HepG2 (cell line): ENCODE measurements around the gene VDR. TPM values are rescaled to one million over a fixed set of nuclear protein-coding genes. Genes with fewer than 3 reads are reported as not detected.

Source experiments
- ATF7 ChIP-seq, 2 experiments: fragments of 450-650 bp in 1 of 2; sonication (generic) in 1 of 2; formaldehyde crosslinking in 1 of 2; IDR thresholded peaks; 2 replicates each; pipeline versions ENCODE4 v1.4.0 to v1.6.1; 2016 to 2020; ENCODE audit warnings: antibody characterized with exemption in 1 of 2, mild to moderate bottlenecking in 1 of 2, missing genetic modification reagents in 1 of 2
- ATRX ChIP-seq: sonication (generic); formaldehyde crosslinking; IDR thresholded peaks from 2 replicates; pipeline ENCODE4 v1.4.0; 2020; ENCODE audit warnings: missing genetic modification reagents, borderline replicate concordance
- CENPT ChIP-seq: sonication (generic); formaldehyde crosslinking; IDR thresholded peaks from 2 replicates; pipeline ENCODE4 v1.8.0; 2022; ENCODE audit warnings: low read depth, mild to moderate bottlenecking, moderate library complexity, missing genetic modification reagents
- CSRNP2 ChIP-seq: sonication (generic); formaldehyde crosslinking; conservative IDR thresholded peaks from 2 replicates; pipeline ENCODE4 v1.8.0; 2022; ENCODE audit warnings: low read depth, missing genetic modification reagents
- FOXC1 ChIP-seq: sonication (generic); formaldehyde crosslinking; IDR thresholded peaks from 2 replicates; pipeline ENCODE4 v1.8.0; 2022; ENCODE audit warnings: mild to moderate bottlenecking, missing genetic modification reagents, borderline replicate concordance
- IRF1 ChIP-seq: sonication (generic); formaldehyde crosslinking; IDR thresholded peaks from 2 replicates; pipeline ENCODE4 v1.4.0; 2020; ENCODE audit warnings: low read depth, mild to moderate bottlenecking, missing genetic modification reagents
- JUN ChIP-seq: sonication (generic); formaldehyde crosslinking; IDR thresholded peaks from 2 replicates; pipeline ENCODE4 v1.4.0; 2020; ENCODE audit warnings: mild to moderate bottlenecking, missing genetic modification reagents
- JUNB ChIP-seq: sonication (generic); formaldehyde crosslinking; IDR thresholded peaks from 2 replicates; pipeline ENCODE4 v1.8.0; 2022; ENCODE audit warnings: missing genetic modification reagents, mild to moderate bottlenecking, borderline replicate concordance
- JUND ChIP-seq: sonication (generic); formaldehyde crosslinking; IDR thresholded peaks from 2 replicates; pipeline ENCODE4 v1.8.0; 2022; ENCODE audit warnings: mild to moderate bottlenecking, missing genetic modification reagents
- MAZ ChIP-seq, 2 experiments: sonication (generic) in 1 of 2; formaldehyde crosslinking in 1 of 2; IDR thresholded peaks; 2 replicates each; pipeline versions ENCODE4 v1.5.0 to v1.6.1; 2012 to 2020; ENCODE audit warnings: low read depth in 2 of 2, mild to moderate bottlenecking in 2 of 2, borderline replicate concordance in 1 of 2, improper control_type of control experiment in 1 of 2, low read length in 1 of 2, missing genetic modification reagents in 1 of 2, moderate library complexity in 1 of 2
- NBN ChIP-seq: fragments of 450-650 bp; conservative IDR thresholded peaks from 2 replicates; pipeline ENCODE4 v1.6.1; 2017
- NCOA2 ChIP-seq: sonication (generic); formaldehyde crosslinking; IDR thresholded peaks from 2 replicates; pipeline ENCODE4 v1.8.0; 2022; ENCODE audit warnings: inconsistent platforms
- NCOR1 ChIP-seq: fragments of 200-600 bp; sonication (generic); IDR thresholded peaks from 2 replicates; pipeline ENCODE4 v1.7.0; 2017; ENCODE audit warnings: antibody characterized with exemption, low read length, borderline replicate concordance
- NFYC ChIP-seq: IDR thresholded peaks from 2 replicates; pipeline ENCODE4 v1.6.1; 2016; ENCODE audit warnings: missing genetic modification reagents, missing compliant biosample characterization
- NR3C1 ChIP-seq: sonication (generic); formaldehyde crosslinking; IDR thresholded peaks from 2 replicates; pipeline ENCODE4 v1.4.0; 2020; ENCODE audit warnings: missing genetic modification reagents
- PHB2 ChIP-seq: fragments of 450-650 bp; IDR thresholded peaks from 2 replicates; pipeline ENCODE4 v1.6.1; 2018; ENCODE audit not compliant: partially characterized antibody
- POLR2A ChIP-seq, 2 experiments: IDR thresholded peaks; 2 replicates each; pipeline ENCODE4 v1.6.1; 2011; ENCODE audit warnings: low read depth in 2 of 2, low read length in 2 of 2, mild to moderate bottlenecking in 1 of 2, moderate library complexity in 1 of 2; ENCODE audit not compliant: insufficient read depth in 1 of 2
- SMAD1 ChIP-seq: sonication (generic); formaldehyde crosslinking; IDR thresholded peaks from 2 replicates; pipeline ENCODE4 v1.4.0; 2020; ENCODE audit warnings: missing genetic modification reagents, low read depth, mild to moderate bottlenecking, borderline replicate concordance
- TBX2 ChIP-seq: sonication (generic); formaldehyde crosslinking; IDR thresholded peaks from 2 replicates; pipeline ENCODE4 v1.5.0; 2020; ENCODE audit warnings: missing genetic modification reagents, mild to moderate bottlenecking, borderline replicate concordance
- ZBTB1 ChIP-seq: sonication (generic); formaldehyde crosslinking; IDR thresholded peaks from 2 replicates; pipeline ENCODE4 v1.4.0; 2020; ENCODE audit warnings: missing genetic modification reagents, borderline replicate concordance
- ZBTB7A ChIP-seq: sonication (generic); formaldehyde crosslinking; IDR thresholded peaks from 2 replicates; pipeline ENCODE4 v1.8.0; 2022; ENCODE audit warnings: mild to moderate bottlenecking, missing genetic modification reagents
- ZNF121 ChIP-seq: sonication (generic); formaldehyde crosslinking; IDR thresholded peaks from 2 replicates; pipeline ENCODE4 v1.5.0; 2020; ENCODE audit warnings: mild to moderate bottlenecking, missing genetic modification reagents
- ZNF205 ChIP-seq: IDR thresholded peaks from 2 replicates; pipeline ENCODE4 v1.6.1; 2018; ENCODE audit warnings: missing biosample characterization, missing genetic modification reagents
- ZNF232 ChIP-seq: sonication (generic); formaldehyde crosslinking; IDR thresholded peaks from 2 replicates; pipeline ENCODE4 v1.4.0; 2020; ENCODE audit warnings: missing genetic modification reagents, borderline replicate concordance
- ZNF253 ChIP-seq: sonication (generic); formaldehyde crosslinking; IDR thresholded peaks from 2 replicates; pipeline ENCODE4 v1.8.0; 2022; ENCODE audit warnings: mild to moderate bottlenecking, missing genetic modification reagents, borderline replicate concordance
- ZNF543 ChIP-seq: sonication (generic); formaldehyde crosslinking; IDR thresholded peaks from 2 replicates; pipeline ENCODE4 v1.4.0; 2020; ENCODE audit warnings: mild to moderate bottlenecking, missing genetic modification reagents
- ZNF562 ChIP-seq: sonication (generic); formaldehyde crosslinking; IDR thresholded peaks from 2 replicates; pipeline ENCODE4 v1.8.0; 2022; ENCODE audit warnings: missing genetic modification reagents, borderline replicate concordance
- ZNF660 ChIP-seq: sonication (generic); formaldehyde crosslinking; IDR thresholded peaks from 2 replicates; pipeline ENCODE4 v1.5.1; 2020; ENCODE audit warnings: mild to moderate bottlenecking, low read depth, missing genetic modification reagents, borderline replicate concordance
- ZNF83 ChIP-seq: sonication (generic); formaldehyde crosslinking; IDR thresholded peaks from 2 replicates; pipeline ENCODE4 v1.4.0; 2020; ENCODE audit warnings: missing genetic modification reagents, mild to moderate bottlenecking, borderline replicate concordance
- polyA plus RNA-seq, 8 experiments: library from polyadenylated mRNA; depleted of rRNA in 3 of 8; stranded (reverse) in 7 of 8; unstranded in 1 of 8; fragments of >200 nt; fragmentation: Illumina TruSeq in 4 of 8; extraction: Trizol in 4 of 8; gene quantifications; 2 replicates each; pipeline versions ENCODE4 v1.2.1 to v1.2.3, GENCODE V29; 2011 to 2016; ENCODE audit warnings: low read depth in 4 of 8, missing spikeins in 1 of 8, mixed read lengths in 1 of 8; ENCODE audit not compliant: insufficient read depth in 1 of 8
- total RNA-seq, 5 experiments: library from RNA; depleted of rRNA; stranded (reverse); fragments of >200 nt; fragmentation: Illumina TruSeq; extraction: Trizol; gene quantifications; 2 replicates each; pipeline ENCODE4 v1.2.3, GENCODE V29; 2016; ENCODE audit warnings: low read depth in 1 of 5

Gene VDR
- total and polyA plus RNA-seq, 2 of the 13 experiments (the other 11 are each of a cell fraction or from before 2014, with no cell fraction given), result 0.08 to 0.33 TPM

GRCh38 chr12:47819896-47820630, 84.7 kb downstream of the VDR start, which contains the start of gene HDAC7 (continued):
- TF ChIP-seq ZBTB1 (CRISPR knock-in tag) (no peak), NCOA2 (CRISPR knock-in tag) (peak; percentile 24; the same call in 1 of the 2 replicates), CSRNP2 (CRISPR knock-in tag) (no peak), ZBTB7A (no peak), NR3C1 (CRISPR knock-in tag) (no peak), ZNF205 (CRISPR knock-in tag) (no peak), ZNF562 (CRISPR knock-in tag) (no peak), JUN (CRISPR knock-in tag) (no peak), NFYC (CRISPR knock-in tag) (no peak), ATF7 (IDR thresholded peaks at IDR 0.05) (no peak), ATF7 (CRISPR knock-in tag; IDR thresholded peaks at IDR 0.05) (no peak), NCOR1 (no peak), TBX2 (peak; percentile 29; the same call in 1 of the 2 replicates), JUND (CRISPR knock-in tag) (no peak), NBN (no peak), IRF1 (no peak), FOXC1 (CRISPR knock-in tag) (no peak; the same call in 1 of the 2 replicates), ZNF543 (CRISPR knock-in tag) (no peak), ATRX (no peak), ZNF121 (CRISPR knock-in tag) (no peak), SMAD1 (CRISPR knock-in tag) (no peak), ZNF83 (CRISPR knock-in tag) (no peak), PHB2 (no peak), JUNB (CRISPR knock-in tag) (no peak), POLR2A (IDR thresholded peaks at IDR 0.05; ENCODE audit: insufficient read depth in 1 of 2, low read depth in 2 of 2, low read length in 2 of 2) (peak in 1 of 2 experiments; percentile 56; a peak in 2 of 4 replicates), MAZ (IDR thresholded peaks at IDR 0.05; ENCODE audit: borderline replicate concordance, low read depth, low read length) (peak; percentile 33; the same call in 1 of the 2 replicates), MAZ (CRISPR knock-in tag; IDR thresholded peaks at IDR 0.05; ENCODE audit: low read depth) (no peak), CENPT (CRISPR knock-in tag) (no peak), ZNF232 (no peak), ZNF660 (CRISPR knock-in tag) (no peak), ZNF253 (CRISPR knock-in tag) (no peak)
